GM12878 (cell line): Measurements from ENCODE around the gene VTCN1. TPM values are rescaled to one million over a fixed set of nuclear protein-coding genes. Genes with fewer than 3 reads are reported as not detected.

ENCODE experiments used
- CEBPB ChIP-seq, 2 experiments: fragments of 150-350 bp in 1 of 2; IDR thresholded peaks; 2 replicates each; pipeline ENCODE4 v1.6.1; 2012 to 2014; ENCODE audit warnings: low read depth in 2 of 2, low read length in 2 of 2, borderline replicate concordance in 1 of 2, inconsistent platforms in 1 of 2
- ELK1 ChIP-seq: IDR thresholded peaks from 2 replicates; pipeline ENCODE4 v1.6.1; 2012; ENCODE audit warnings: low read depth, low read length, improper control_type of control experiment
- EP300 ChIP-seq, 2 experiments: fragments of 150-350 bp in 1 of 2; IDR thresholded peaks; 2 replicates each; pipeline ENCODE4 v1.6.1; 2011 to 2012; ENCODE audit warnings: low read depth in 2 of 2, low read length in 2 of 2, borderline replicate concordance in 1 of 2, improper control_type of control experiment in 1 of 2, inconsistent platforms in 1 of 2; ENCODE audit not compliant: control insufficient read depth in 1 of 2
- HDAC6 ChIP-seq: fragments of 200-600 bp; sonication (generic); IDR thresholded peaks from one replicate; pipeline ENCODE4 v1.8.0; 2017; ENCODE audit warnings: antibody characterized with exemption; ENCODE audit not compliant: unreplicated experiment
- IKZF1 ChIP-seq: fragments of 450-650 bp; conservative IDR thresholded peaks from 2 replicates; pipeline ENCODE4 v1.6.1; 2017; ENCODE audit warnings: antibody characterized with exemption, mild to moderate bottlenecking
- NFIC ChIP-seq: IDR thresholded peaks from 2 replicates; pipeline ENCODE4 v1.6.1; 2012; ENCODE audit warnings: low read depth, mild to moderate bottlenecking, inconsistent platforms, low read length, moderate library complexity
- NFYB ChIP-seq: IDR thresholded peaks from 2 replicates; pipeline ENCODE4 v1.6.1; 2011; ENCODE audit warnings: low read depth, mild to moderate bottlenecking, low read length, improper control_type of control experiment, moderate library complexity; ENCODE audit not compliant: insufficient read depth
- NR2C2 ChIP-seq: IDR thresholded peaks from 2 replicates; pipeline ENCODE4 v1.6.1; 2011; ENCODE audit warnings: borderline replicate concordance, low read depth; ENCODE audit not compliant: control insufficient read depth, insufficient read length
- PAX8 ChIP-seq: fragments of 450-650 bp; IDR thresholded peaks from 2 replicates; pipeline ENCODE4 v1.6.1; 2017; ENCODE audit warnings: mild to moderate bottlenecking, moderate library complexity
- PML ChIP-seq: IDR thresholded peaks from 2 replicates; pipeline ENCODE4 v1.6.1; 2012; ENCODE audit warnings: low read length, inconsistent platforms
- POU2F2 ChIP-seq: IDR thresholded peaks from 3 replicates; pipeline ENCODE4 v1.6.1; 2011; ENCODE audit warnings: low read depth, mild to moderate bottlenecking, low read length, borderline replicate concordance
- RB1 ChIP-seq: fragments of 450-650 bp; formaldehyde crosslinking; IDR thresholded peaks from 2 replicates; pipeline ENCODE4 v1.6.1; 2017; ENCODE audit warnings: mild to moderate bottlenecking, borderline replicate concordance
- RCOR1 ChIP-seq: conservative IDR thresholded peaks from 2 replicates; pipeline ENCODE4 v1.6.1; 2012; ENCODE audit warnings: low read depth, low read length, improper control_type of control experiment
- SMARCA5 ChIP-seq: fragments of 450-650 bp; IDR thresholded peaks from 2 replicates; pipeline ENCODE4 v1.6.1; 2017; ENCODE audit warnings: mild to moderate bottlenecking
- STAT3 ChIP-seq: IDR thresholded peaks from 2 replicates; pipeline ENCODE4 v1.6.1; 2011; ENCODE audit warnings: low read depth, low read length, improper control_type of control experiment
- TAF1 ChIP-seq: IDR thresholded peaks from 2 replicates; pipeline ENCODE4 v1.6.1; 2011; ENCODE audit warnings: mild to moderate bottlenecking, low read depth, low read length, borderline replicate concordance
- TCF7 ChIP-seq: IDR thresholded peaks from 2 replicates; pipeline ENCODE4 v1.6.1; 2014; ENCODE audit warnings: antibody characterized with exemption, borderline replicate concordance
- WRNIP1 ChIP-seq: IDR thresholded peaks from 2 replicates; pipeline ENCODE4 v1.6.1; 2011; ENCODE audit warnings: low read depth, low read length, improper control_type of control experiment, borderline replicate concordance
- ZBTB11 ChIP-seq: fragments of 450-650 bp; formaldehyde crosslinking; IDR thresholded peaks from 2 replicates; pipeline ENCODE4 v1.5.0; 2022; ENCODE audit warnings: mild to moderate bottlenecking, missing genetic modification characterization
- ZNF384 ChIP-seq: IDR thresholded peaks from 2 replicates; pipeline ENCODE4 v1.6.1; 2012; ENCODE audit warnings: low read depth, mild to moderate bottlenecking, low read length, improper control_type of control experiment, borderline replicate concordance
- ZNF687 ChIP-seq: fragments of 450-650 bp; IDR thresholded peaks from 2 replicates; pipeline ENCODE4 v1.6.1; 2017; ENCODE audit warnings: mild to moderate bottlenecking, moderate library complexity
- polyA plus RNA-seq, 11 experiments: library from polyadenylated mRNA; depleted of rRNA in 4 of 11; unstranded in 6 of 11; stranded (reverse) in 5 of 11; fragments of >200 nt; fragmentation: Nextera tagmentation in 4 of 11; fragmentation: Illumina TruSeq in 1 of 11; extraction: Ambion mirVana in 4 of 11; extraction: Trizol in 1 of 11; gene quantifications; 1 replicate in 1 of 11; 2 replicates in 10 of 11; pipeline versions ENCODE4 v1.2.1 to v1.2.3, GENCODE V29; 2011 to 2016; ENCODE audit warnings: inconsistent platforms in 2 of 11, missing spikeins in 2 of 11, low read depth in 1 of 11
- total RNA-seq, 4 experiments: library from RNA; depleted of rRNA in 3 of 4; stranded (reverse); fragments of >200 nt in 3 of 4; fragmentation: Illumina TruSeq in 1 of 4; extraction: Trizol in 1 of 4; gene quantifications; 2 replicates each; pipeline versions ENCODE4 v1.2.1 to v1.2.3, GENCODE V29; 2013 to 2021

VTCN1 gene
- total and polyA plus RNA-seq, 10 of the 15 experiments (the other 5 are each of a cell fraction or from before 2014, with no cell fraction given), result not detected

- no peak; the same call in 1 of the 2 replicates for TF ChIP-seq ELK1
- no peak for TF ChIP-seq RB1
- peak; percentile 27 for TF ChIP-seq IKZF1
- no peak for TF ChIP-seq ZNF687
- no peak for TF ChIP-seq NR2C2
- TF ChIP-seq CEBPB (IDR thresholded peaks at IDR 0.05; ENCODE audit: borderline replicate concordance in 1 of 2, low read depth in 2 of 2, low read length in 2 of 2), result no peak
- TF ChIP-seq PAX8, result no peak
- TF ChIP-seq ZNF384, result no peak
- TF ChIP-seq POU2F2, result no peak
- TF ChIP-seq EP300 (IDR thresholded peaks at IDR 0.05; ENCODE audit: borderline replicate concordance in 1 of 2, control insufficient read depth in 1 of 2, low read depth in 2 of 2, low read length in 2 of 2), result no peak
- peak; percentile 87 for TF ChIP-seq NFYB
- no peak for TF ChIP-seq RCOR1
- no peak for TF ChIP-seq WRNIP1
- no peak for TF ChIP-seq HDAC6
- TF ChIP-seq ZBTB11 (CRISPR knock-in tag), result no peak
- no peak for TF ChIP-seq TAF1
- TF ChIP-seq SMARCA5, result 0 out of 2 replicates have a peak, but pooled peaks have one; percentile 73
- no peak for TF ChIP-seq PML
- no peak for TF ChIP-seq TCF7
- TF ChIP-seq STAT3, result no peak
- TF ChIP-seq NFIC, result no peak
These were observed 89.0 kb downstream of the VTCN1 start, which contains the start of gene TRIM45 (continued) for GRCh38 chr1:117121589-117122329.
